ENCODE data around the gene EXOC3L1. TPM values are rescaled to one million over a fixed set of nuclear protein-coding genes. Genes with fewer than 3 reads are reported as not detected.
A peak's percentile ranks its signal among the peaks of the same experiment; 100 is the strongest.

Gene EXOC3L1
- total and polyA plus RNA-seq, 2 of the 13 experiments (the other 11 are each of a cell fraction or from before 2014, with no cell fraction given) = 0.12 TPM; not detected in 1

DNA sequence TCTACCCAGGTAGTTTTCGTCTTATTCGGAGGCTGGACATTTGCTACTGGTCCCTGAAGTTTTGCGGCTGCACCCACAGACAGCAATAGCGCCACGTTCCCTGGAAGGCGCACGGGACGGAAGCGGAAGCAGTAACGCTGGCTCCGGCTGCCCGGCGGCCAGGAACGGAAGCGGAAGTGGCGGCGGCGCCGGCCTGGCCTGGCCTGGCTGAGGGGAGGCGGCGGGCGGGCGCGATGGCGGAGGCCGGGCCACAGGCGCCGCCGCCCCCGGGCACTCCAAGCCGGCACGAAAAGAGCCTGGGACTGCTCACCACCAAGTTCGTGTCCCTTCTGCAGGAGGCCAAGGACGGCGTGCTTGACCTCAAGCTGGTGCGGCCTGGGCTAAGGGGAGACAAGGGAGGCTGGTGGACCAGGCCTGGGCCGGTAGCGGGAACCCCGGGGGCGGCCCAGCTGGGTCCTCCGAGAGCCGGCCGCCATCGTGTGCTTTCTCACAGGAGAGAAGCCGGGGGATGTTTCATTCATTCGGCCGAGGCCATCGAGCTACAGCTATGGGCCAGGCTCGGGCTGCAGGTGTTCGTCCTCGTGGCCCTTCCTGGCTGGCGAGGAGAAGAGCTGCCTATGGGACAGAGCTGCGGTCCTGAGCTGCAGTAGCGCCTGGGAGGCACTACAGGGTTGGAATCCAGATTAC is 2.2 kb upstream of the EXOC3L1 start, which contains the start of gene E2F4 (continued):
- TF ChIP-seq, protein P1, sequence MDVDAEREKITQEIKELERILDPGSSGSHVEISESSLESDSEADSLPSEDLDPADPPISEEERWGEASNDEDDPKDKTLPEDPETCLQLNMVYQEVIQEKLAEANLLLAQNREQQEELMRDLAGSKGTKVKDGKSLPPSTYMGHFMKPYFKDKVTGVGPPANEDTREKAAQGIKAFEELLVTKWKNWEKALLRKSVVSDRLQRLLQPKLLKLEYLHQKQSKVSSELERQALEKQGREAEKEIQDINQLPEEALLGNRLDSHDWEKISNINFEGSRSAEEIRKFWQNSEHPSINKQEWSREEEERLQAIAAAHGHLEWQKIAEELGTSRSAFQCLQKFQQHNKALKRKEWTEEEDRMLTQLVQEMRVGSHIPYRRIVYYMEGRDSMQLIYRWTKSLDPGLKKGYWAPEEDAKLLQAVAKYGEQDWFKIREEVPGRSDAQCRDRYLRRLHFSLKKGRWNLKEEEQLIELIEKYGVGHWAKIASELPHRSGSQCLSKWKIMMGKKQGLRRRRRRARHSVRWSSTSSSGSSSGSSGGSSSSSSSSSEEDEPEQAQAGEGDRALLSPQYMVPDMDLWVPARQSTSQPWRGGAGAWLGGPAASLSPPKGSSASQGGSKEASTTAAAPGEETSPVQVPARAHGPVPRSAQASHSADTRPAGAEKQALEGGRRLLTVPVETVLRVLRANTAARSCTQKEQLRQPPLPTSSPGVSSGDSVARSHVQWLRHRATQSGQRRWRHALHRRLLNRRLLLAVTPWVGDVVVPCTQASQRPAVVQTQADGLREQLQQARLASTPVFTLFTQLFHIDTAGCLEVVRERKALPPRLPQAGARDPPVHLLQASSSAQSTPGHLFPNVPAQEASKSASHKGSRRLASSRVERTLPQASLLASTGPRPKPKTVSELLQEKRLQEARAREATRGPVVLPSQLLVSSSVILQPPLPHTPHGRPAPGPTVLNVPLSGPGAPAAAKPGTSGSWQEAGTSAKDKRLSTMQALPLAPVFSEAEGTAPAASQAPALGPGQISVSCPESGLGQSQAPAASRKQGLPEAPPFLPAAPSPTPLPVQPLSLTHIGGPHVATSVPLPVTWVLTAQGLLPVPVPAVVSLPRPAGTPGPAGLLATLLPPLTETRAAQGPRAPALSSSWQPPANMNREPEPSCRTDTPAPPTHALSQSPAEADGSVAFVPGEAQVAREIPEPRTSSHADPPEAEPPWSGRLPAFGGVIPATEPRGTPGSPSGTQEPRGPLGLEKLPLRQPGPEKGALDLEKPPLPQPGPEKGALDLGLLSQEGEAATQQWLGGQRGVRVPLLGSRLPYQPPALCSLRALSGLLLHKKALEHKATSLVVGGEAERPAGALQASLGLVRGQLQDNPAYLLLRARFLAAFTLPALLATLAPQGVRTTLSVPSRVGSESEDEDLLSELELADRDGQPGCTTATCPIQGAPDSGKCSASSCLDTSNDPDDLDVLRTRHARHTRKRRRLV (CRISPR knock-in tag; IDR thresholded peaks at IDR 0.05) = no peak; the same call in 1 of the 2 replicates
- TF ChIP-seq, protein P2, sequence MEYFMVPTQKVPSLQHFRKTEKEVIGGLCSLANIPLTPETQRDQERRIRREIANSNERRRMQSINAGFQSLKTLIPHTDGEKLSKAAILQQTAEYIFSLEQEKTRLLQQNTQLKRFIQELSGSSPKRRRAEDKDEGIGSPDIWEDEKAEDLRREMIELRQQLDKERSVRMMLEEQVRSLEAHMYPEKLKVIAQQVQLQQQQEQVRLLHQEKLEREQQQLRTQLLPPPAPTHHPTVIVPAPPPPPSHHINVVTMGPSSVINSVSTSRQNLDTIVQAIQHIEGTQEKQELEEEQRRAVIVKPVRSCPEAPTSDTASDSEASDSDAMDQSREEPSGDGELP (IDR thresholded peaks at IDR 0.05; ENCODE audit: borderline replicate concordance, low read depth) = peak; percentile 53; the same call in 1 of the 2 replicates
- 0 out of 2 replicates have a peak, but pooled peaks have one; percentile 32 for TF ChIP-seq SMAD3 (CRISPR knock-in tag; IDR thresholded peaks at IDR 0.05)
- peak; percentile 84 for TF ChIP-seq ASH2L (IDR thresholded peaks at IDR 0.05; ENCODE audit: insufficient read length, low read depth, low read length)
- peak; percentile 77 for TF ChIP-seq TAF15 (IDR thresholded peaks at IDR 0.05; ENCODE audit: low read depth, low read length, poor library complexity, severe bottlenecking)
- peak; percentile 57; the same call in 1 of the 2 replicates for TF ChIP-seq BORCS8-MEF2B (CRISPR knock-in tag; IDR thresholded peaks at IDR 0.05)
- TF ChIP-seq SMAD9 (CRISPR knock-in tag; IDR thresholded peaks at IDR 0.05) = 0 out of 2 replicates have a peak, but pooled peaks have one; percentile 9
- no peak for TF ChIP-seq NFE2L2 (IDR thresholded peaks at IDR 0.05; ENCODE audit: low read length)
- TF ChIP-seq SNAI1 (CRISPR knock-in tag; IDR thresholded peaks at IDR 0.05; ENCODE audit: borderline replicate concordance) = no peak
- no peak for TF ChIP-seq ZNF567 (CRISPR knock-in tag; IDR thresholded peaks at IDR 0.05; ENCODE audit: borderline replicate concordance)
- TF ChIP-seq, protein P3, sequence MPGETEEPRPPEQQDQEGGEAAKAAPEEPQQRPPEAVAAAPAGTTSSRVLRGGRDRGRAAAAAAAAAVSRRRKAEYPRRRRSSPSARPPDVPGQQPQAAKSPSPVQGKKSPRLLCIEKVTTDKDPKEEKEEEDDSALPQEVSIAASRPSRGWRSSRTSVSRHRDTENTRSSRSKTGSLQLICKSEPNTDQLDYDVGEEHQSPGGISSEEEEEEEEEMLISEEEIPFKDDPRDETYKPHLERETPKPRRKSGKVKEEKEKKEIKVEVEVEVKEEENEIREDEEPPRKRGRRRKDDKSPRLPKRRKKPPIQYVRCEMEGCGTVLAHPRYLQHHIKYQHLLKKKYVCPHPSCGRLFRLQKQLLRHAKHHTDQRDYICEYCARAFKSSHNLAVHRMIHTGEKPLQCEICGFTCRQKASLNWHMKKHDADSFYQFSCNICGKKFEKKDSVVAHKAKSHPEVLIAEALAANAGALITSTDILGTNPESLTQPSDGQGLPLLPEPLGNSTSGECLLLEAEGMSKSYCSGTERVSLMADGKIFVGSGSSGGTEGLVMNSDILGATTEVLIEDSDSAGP (CRISPR knock-in tag; IDR thresholded peaks at IDR 0.05; ENCODE audit: borderline replicate concordance) = peak; percentile 44; the same call in 1 of the 2 replicates
- TF ChIP-seq, protein P4, sequence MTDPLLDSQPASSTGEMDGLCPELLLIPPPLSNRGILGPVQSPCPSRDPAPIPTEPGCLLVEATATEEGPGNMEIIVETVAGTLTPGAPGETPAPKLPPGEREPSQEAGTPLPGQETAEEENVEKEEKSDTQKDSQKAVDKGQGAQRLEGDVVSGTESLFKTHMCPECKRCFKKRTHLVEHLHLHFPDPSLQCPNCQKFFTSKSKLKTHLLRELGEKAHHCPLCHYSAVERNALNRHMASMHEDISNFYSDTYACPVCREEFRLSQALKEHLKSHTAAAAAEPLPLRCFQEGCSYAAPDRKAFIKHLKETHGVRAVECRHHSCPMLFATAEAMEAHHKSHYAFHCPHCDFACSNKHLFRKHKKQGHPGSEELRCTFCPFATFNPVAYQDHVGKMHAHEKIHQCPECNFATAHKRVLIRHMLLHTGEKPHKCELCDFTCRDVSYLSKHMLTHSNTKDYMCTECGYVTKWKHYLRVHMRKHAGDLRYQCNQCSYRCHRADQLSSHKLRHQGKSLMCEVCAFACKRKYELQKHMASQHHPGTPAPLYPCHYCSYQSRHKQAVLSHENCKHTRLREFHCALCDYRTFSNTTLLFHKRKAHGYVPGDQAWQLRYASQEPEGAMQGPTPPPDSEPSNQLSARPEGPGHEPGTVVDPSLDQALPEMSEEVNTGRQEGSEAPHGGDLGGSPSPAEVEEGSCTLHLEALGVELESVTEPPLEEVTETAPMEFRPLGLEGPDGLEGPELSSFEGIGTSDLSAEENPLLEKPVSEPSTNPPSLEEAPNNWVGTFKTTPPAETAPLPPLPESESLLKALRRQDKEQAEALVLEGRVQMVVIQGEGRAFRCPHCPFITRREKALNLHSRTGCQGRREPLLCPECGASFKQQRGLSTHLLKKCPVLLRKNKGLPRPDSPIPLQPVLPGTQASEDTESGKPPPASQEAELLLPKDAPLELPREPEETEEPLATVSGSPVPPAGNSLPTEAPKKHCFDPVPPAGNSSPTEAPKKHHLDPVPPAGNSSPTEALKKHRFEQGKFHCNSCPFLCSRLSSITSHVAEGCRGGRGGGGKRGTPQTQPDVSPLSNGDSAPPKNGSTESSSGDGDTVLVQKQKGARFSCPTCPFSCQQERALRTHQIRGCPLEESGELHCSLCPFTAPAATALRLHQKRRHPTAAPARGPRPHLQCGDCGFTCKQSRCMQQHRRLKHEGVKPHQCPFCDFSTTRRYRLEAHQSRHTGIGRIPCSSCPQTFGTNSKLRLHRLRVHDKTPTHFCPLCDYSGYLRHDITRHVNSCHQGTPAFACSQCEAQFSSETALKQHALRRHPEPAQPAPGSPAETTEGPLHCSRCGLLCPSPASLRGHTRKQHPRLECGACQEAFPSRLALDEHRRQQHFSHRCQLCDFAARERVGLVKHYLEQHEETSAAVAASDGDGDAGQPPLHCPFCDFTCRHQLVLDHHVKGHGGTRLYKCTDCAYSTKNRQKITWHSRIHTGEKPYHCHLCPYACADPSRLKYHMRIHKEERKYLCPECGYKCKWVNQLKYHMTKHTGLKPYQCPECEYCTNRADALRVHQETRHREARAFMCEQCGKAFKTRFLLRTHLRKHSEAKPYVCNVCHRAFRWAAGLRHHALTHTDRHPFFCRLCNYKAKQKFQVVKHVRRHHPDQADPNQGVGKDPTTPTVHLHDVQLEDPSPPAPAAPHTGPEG (CRISPR knock-in tag; IDR thresholded peaks at IDR 0.05) = peak; percentile 77
- no peak for TF ChIP-seq ZNF101 (CRISPR knock-in tag; IDR thresholded peaks at IDR 0.05; ENCODE audit: borderline replicate concordance, low read depth)
- no peak for TF ChIP-seq NCOA5 (CRISPR knock-in tag; IDR thresholded peaks at IDR 0.05)
- peak; percentile 97 for TF ChIP-seq ELF1 (CRISPR knock-in tag; IDR thresholded peaks at IDR 0.05)

Data from HepG2 (cell line).